GM21526 (cell line): ENCODE data around the gene DPT.

Experiments used
- ATAC-seq: cut with Tn5 transposase; IDR thresholded peaks from one replicate; pipeline ENCODE4 v1.9.1; 2021; ENCODE audit warnings: moderate library complexity; ENCODE audit not compliant: unreplicated experiment, low FRiP score

The DPT gene

DNA sequence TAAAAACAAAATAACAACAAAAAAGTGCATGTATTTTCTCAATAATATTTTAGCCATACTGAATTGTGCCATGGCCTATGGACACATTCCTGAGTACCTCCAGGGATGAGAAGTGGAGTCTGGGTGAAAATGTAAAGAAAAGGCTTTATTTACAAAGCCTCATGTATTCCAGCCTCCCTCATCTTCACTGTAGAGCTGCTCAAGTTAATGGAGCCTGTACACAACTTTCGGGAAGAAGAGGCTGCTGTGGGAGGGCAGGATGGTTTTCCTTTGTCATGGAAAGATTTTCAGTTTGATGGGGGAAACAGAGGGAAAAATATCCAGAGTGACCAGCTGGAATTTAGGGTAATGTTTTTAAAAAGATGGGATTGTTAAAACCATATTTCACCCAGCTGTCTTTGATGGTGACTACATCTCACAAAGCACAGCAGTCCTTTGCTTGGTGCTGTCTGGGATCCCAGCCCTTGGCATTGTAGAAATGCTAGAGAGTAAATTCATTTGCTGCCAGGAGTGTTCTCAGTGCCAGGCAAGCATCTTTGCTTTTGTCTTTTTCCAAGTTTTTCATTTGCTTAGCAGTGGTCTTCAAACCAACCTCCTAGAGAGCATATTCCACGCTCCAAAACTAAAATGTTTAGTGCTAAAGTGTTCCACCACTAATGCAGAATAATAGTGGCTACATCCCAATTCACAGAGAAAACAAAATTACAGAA is 54.9 kb downstream of the DPT start:
- ATAC-seq = no peak

GRCh38 chr1:168672278-168672677 is 56.7 kb downstream of the DPT start:
- ATAC-seq = no peak

DNA sequence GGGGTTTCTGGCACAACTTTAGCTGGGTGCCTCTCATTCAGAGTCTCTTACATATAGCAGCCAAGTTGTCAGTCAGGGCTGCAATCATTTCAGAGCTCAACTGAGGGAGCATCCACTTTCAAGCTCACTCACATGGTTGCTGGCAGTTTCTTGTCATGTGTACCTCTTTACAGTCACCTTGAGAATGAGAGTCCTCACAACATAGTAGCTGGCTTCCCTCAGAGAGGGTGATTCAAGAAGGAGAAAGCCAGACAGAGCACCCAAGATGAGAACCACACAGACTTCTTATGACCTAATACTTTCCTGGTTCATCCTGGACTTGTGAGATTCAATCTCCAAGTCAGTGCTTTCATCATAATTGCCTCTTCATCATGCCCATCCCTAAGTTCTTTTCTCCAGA is 57.2 kb downstream of the DPT start:
- no peak for ATAC-seq

DNA sequence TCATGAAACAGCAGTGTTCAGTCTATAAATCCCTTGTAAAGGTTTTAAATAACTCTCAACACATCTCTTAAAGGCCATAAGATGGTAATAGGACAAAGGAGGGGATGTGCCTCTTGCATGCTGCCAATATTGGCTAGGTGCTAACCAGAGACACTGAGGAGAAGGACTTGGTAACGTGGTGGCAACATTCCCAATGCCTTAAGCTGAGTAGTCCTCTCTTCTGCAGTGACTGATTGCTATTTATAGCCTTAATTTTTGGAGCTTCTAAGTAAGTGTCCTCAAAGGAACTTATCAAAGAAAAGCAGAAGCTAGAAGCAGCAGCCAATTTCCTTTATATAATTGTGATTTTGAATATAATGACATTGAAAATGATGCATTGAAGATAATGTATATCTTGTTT is 63.0 kb downstream of the DPT start:
- no peak for ATAC-seq

GRCh38 chr1:168664069-168664834 is 64.8 kb downstream of the DPT start:
- no peak for ATAC-seq

DNA sequence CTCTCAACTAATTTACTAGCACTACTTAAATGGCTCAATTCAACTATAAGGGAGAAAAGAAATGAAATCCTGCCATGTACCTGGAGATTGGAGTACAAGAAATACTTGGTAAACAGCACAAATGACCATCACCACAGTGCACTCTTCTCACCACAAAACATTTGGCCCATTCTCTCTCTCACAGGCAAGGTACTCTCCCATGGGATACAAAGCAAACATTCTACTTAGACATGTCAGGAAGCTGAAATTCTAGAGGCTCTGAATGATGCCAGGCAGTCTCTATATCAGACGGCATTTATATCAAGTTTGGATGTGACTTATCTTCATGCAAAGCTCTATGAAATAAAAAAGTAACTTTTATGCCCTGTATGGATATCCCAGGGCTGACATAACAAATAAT is 72.5 kb downstream of the DPT start:
- ATAC-seq = no peak

DNA sequence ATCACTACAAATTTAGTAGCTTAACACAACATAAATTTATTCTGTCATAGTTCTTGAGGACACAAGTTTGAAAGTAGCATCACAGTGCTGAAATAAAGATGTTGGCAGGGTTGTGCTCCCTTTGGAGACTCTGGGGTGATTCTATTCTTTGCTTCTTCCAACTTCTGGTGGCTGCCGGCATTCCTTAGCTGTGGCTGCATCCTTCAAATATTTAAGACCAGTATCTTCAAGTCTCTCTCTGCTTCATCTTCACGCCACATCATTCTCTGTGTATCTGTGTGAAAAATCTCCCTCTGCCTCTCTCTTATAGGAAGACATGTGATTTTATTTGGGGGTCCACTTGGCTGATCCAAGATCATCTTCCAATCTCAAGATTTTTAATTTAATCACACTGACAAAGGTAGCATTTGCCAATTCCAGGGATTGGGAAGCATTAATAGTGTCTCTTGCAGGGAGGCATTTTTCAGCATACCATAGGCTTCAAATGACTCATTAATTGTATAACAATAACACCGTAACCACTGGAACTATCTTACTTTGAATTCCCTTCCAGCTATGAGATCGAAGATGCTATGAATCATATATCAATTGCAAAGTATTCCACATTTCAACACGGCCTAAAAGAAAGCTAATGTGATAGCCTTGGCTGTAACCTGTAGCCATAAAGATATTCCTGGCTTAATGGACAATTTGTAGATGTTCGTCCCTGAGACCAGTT is 74.6 kb downstream of the DPT start:
- no peak for ATAC-seq

GRCh38 chr1:168653567-168653966 is 75.4 kb downstream of the DPT start:
- no peak for ATAC-seq

DNA sequence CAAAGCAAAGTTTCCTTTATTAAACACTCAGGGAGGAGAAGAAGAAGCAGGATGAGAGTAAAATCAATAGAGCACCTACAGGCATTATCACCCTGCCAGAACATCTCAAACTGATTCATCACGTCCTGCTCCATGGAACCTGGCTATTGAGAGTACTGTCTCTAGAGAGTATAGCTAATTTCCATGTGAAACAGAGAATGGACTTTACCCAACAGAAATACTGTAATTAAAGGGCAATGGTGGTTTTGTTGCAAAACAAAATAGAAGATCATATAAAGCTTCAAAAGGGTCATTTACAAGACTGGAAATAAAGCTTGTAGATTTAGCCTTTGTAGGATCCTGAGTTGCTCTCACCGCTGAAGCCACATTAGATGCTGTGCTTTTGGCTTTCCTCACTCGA is 83.3 kb downstream of the DPT start:
- ATAC-seq = no peak
